ENCODE results near the gene NELL1. TPM values are rescaled to one million over a fixed set of nuclear protein-coding genes. Genes with fewer than 3 reads are reported as not detected.

Gene NELL1
- total RNA-seq, 1 donor from 2014 or later = not detected

- Mint-ChIP-seq H3K27ac (no peak overlapping the region), H3K4me1 (peaks cover 13% of the 10 kb centered on the region), H3K4me3 (no peak overlapping the region), H3K9me3 (no peaks in the 10 kb centered on the region), H3K27me3 (ENCODE audit: insufficient read depth, low read depth) (peaks cover 3% of the 10 kb centered on the region), H3K36me3 (peaks cover 3% of the 10 kb centered on the region)
- H3K9ac ChIP-seq = no peak overlapping the region
- no peaks in the 10 kb centered on the region for H3K27me3 ChIP-seq
- H3K79me2 ChIP-seq (ENCODE audit: low read depth) = no peaks in the 10 kb centered on the region
- no peak overlapping the region for H3K27ac ChIP-seq
- H3F3A ChIP-seq (ENCODE audit: low read depth) = no peaks in the 10 kb centered on the region
- H4K20me1 ChIP-seq (ENCODE audit: low read depth) = no peaks in the 10 kb centered on the region
- DNase-seq (ENCODE audit: low spot score) = no peak
- TF ChIP-seq CTCF (IDR thresholded peaks at IDR 0.05) (no peak), EZH2 (IDR thresholded peaks at IDR 0.05) (no peak), EZH2phosphoT487 (IDR thresholded peaks at IDR 0.05) (no peak)
- H3K36me3 ChIP-seq = no peaks in the 10 kb centered on the region
- no peak overlapping the region for H3K4me3 ChIP-seq
- no peak overlapping the region for H3K4me2 ChIP-seq
- H3K9me3 ChIP-seq (ENCODE audit: low read depth) = no peaks in the 10 kb centered on the region
- H2AFZ ChIP-seq (replicated peaks) = no peak overlapping the region
- peaks cover 12% of the 10 kb centered on the region for H3K4me1 ChIP-seq
These were observed 294.2 kb downstream of the NELL1 start for GRCh38 chr11:20963596-20963995.

- no peak for TF ChIP-seq EZH2phosphoT487 (IDR thresholded peaks at IDR 0.05)
- no peak for TF ChIP-seq CTCF (IDR thresholded peaks at IDR 0.05)
- TF ChIP-seq EZH2 (IDR thresholded peaks at IDR 0.05) = no peak
- H3K27ac ChIP-seq = no peak overlapping the region
- peaks cover 12% of the 10 kb centered on the region for H3K4me1 ChIP-seq
- H3K4me3 Mint-ChIP-seq = no peak overlapping the region
- no peaks in the 10 kb centered on the region for H3F3A ChIP-seq (ENCODE audit: low read depth)
- H3K4me1 Mint-ChIP-seq = peaks cover 18% of the 10 kb centered on the region
- H3K9me3 Mint-ChIP-seq = no peaks in the 10 kb centered on the region
- no peak overlapping the region for H3K27ac Mint-ChIP-seq
- no peaks in the 10 kb centered on the region for H3K27me3 ChIP-seq
- no peaks in the 10 kb centered on the region for H3K9me3 ChIP-seq (ENCODE audit: low read depth)
- H3K27me3 Mint-ChIP-seq (ENCODE audit: insufficient read depth, low read depth) = peaks cover 6% of the 10 kb centered on the region
- no peaks in the 10 kb centered on the region for H3K79me2 ChIP-seq (ENCODE audit: low read depth)
- H2AFZ ChIP-seq (replicated peaks) = no peak overlapping the region
- no peak overlapping the region for H3K9ac ChIP-seq
- H4K20me1 ChIP-seq (ENCODE audit: low read depth) = no peaks in the 10 kb centered on the region
- H3K4me3 ChIP-seq = no peak overlapping the region
- H3K36me3 ChIP-seq = no peaks in the 10 kb centered on the region
- no peak overlapping the region for H3K4me2 ChIP-seq
- no peak for DNase-seq (ENCODE audit: low spot score)
- H3K36me3 Mint-ChIP-seq = peaks cover 3% of the 10 kb centered on the region
These were observed 295.6 kb downstream of the NELL1 start for GRCh38 chr11:20964985-20965384.

GRCh38 chr11:20966489-20966888 is 297.1 kb downstream of the NELL1 start:
- no peaks in the 10 kb centered on the region for H3K27me3 ChIP-seq
- no peak overlapping the region for H3K27ac Mint-ChIP-seq
- TF ChIP-seq CTCF (IDR thresholded peaks at IDR 0.05) = peak; percentile 12
- TF ChIP-seq EZH2 (IDR thresholded peaks at IDR 0.05) = no peak
- no peak overlapping the region for H3K4me3 Mint-ChIP-seq
- H3K4me2 ChIP-seq = no peak overlapping the region
- peaks cover 12% of the 10 kb centered on the region for H3K4me1 ChIP-seq
- no peak overlapping the region for H3K9ac ChIP-seq
- no peaks in the 10 kb centered on the region for H4K20me1 ChIP-seq (ENCODE audit: low read depth)
- H3K9me3 ChIP-seq (ENCODE audit: low read depth) = no peaks in the 10 kb centered on the region
- H3K27me3 Mint-ChIP-seq (ENCODE audit: insufficient read depth, low read depth) = peaks cover 6% of the 10 kb centered on the region
- H3K79me2 ChIP-seq (ENCODE audit: low read depth) = no peaks in the 10 kb centered on the region
- peaks cover 18% of the 10 kb centered on the region for H3K4me1 Mint-ChIP-seq
- H3K36me3 Mint-ChIP-seq = peaks cover 3% of the 10 kb centered on the region
- no peak overlapping the region for H3K4me3 ChIP-seq
- no peaks in the 10 kb centered on the region for H3F3A ChIP-seq (ENCODE audit: low read depth)
- H3K9me3 Mint-ChIP-seq = no peaks in the 10 kb centered on the region
- no peaks in the 10 kb centered on the region for H3K36me3 ChIP-seq
- H3K27ac ChIP-seq = no peak overlapping the region
- DNase-seq (ENCODE audit: low spot score) = peak; percentile 76
- H2AFZ ChIP-seq (replicated peaks) = no peak overlapping the region

All from neural progenitor cell (in vitro differentiated cells).